IMR-90 (cell line): ENCODE data around the gene THADA. TPM values are rescaled to one million over a fixed set of nuclear protein-coding genes. Genes with fewer than 3 reads are reported as not detected.

Source experiments
- ATAC-seq: fragments of 200-7000 bp; cut with Tn5 transposase; 2 replicates; pipeline ENCODE4 v1.9.1; 2020; ENCODE audit warnings: low read depth, mild to moderate bottlenecking, moderate library complexity
- BruUV-seq: library from RNA; stranded (reverse); fragments of 400-500 nt; replicated peaks from 2 replicates; lab custom pipeline; 2021; lab: Mats Ljungman, UMichigan
- CTCF ChIA-PET: fragments of 300-600 bp; formaldehyde crosslinking; extraction: SDS; loops from one replicate; lab custom pipeline; 2021; ENCODE audit warnings: antibody characterized with exemption; lab: Yijun Ruan, JAX
- POLR2A ChIA-PET: fragments of 300-600 bp; sonication (Branson Sonifier 250); formaldehyde crosslinking; loops from one replicate; lab custom pipeline; 2022; ENCODE audit warnings: antibody characterized with exemption; ENCODE audit not compliant: unreplicated experiment; lab: Charles Lee
- DNase-seq: peaks from one replicate; pipeline ENCODE4 v3.0.0; 2013
- H2AFZ ChIP-seq: replicated peaks from 2 replicates; pipeline ENCODE3; 2013; ENCODE audit warnings: low read length, mild to moderate bottlenecking; ENCODE audit not compliant: poor library complexity
- H2AK5ac ChIP-seq: 2 replicates; pipeline ENCODE4 v1.6.1; 2013; ENCODE audit warnings: low read depth, low read length, inconsistent platforms
- H2AK9ac ChIP-seq: replicated peaks from 2 replicates; pipeline ENCODE3; 2013; ENCODE audit warnings: mild to moderate bottlenecking, low read depth, low read length, moderate library complexity; ENCODE audit not compliant: poor library complexity
- H2BK120ac ChIP-seq: 2 replicates; pipeline ENCODE4 v1.6.1; 2013; ENCODE audit warnings: low read depth, low read length, inconsistent platforms
- H2BK15ac ChIP-seq: 3 replicates; pipeline ENCODE4 v1.6.1; 2013; ENCODE audit warnings: low read depth, low read length, inconsistent platforms
- H2BK20ac ChIP-seq: 2 replicates; pipeline ENCODE4 v1.6.1; 2013; ENCODE audit warnings: low read depth, mild to moderate bottlenecking, inconsistent platforms, low read length, moderate library complexity
- H2BK5ac ChIP-seq: 2 replicates; pipeline ENCODE4 v1.6.1; 2013; ENCODE audit warnings: mild to moderate bottlenecking, low read depth, low read length, inconsistent platforms; ENCODE audit not compliant: poor library complexity, severe bottlenecking
- H3K14ac ChIP-seq: replicated peaks from 2 replicates; pipeline ENCODE4 v1.6.1; 2013; ENCODE audit warnings: low read depth, low read length, inconsistent platforms
- H3K18ac ChIP-seq: 2 replicates; pipeline ENCODE4 v1.6.1; 2013; ENCODE audit warnings: low read depth, low read length, control low read depth
- H3K23ac ChIP-seq: 2 replicates; pipeline ENCODE4 v1.6.1; 2013; ENCODE audit warnings: low read depth, low read length, inconsistent platforms
- H3K27ac ChIP-seq: 2 replicates; pipeline ENCODE4 v1.5.1; 2013; ENCODE audit warnings: mild to moderate bottlenecking, control low read depth, low read length; ENCODE audit not compliant: insufficient read depth
- H3K27me3 ChIP-seq: 2 replicates; pipeline ENCODE4 v1.6.1; 2013; ENCODE audit warnings: low read length; ENCODE audit not compliant: control insufficient read depth, insufficient read depth
- H3K36me3 ChIP-seq: 2 replicates; pipeline ENCODE4 v1.6.1; 2013; ENCODE audit warnings: low read length, mixed read lengths; ENCODE audit not compliant: control insufficient read depth, insufficient read depth
- H3K4ac ChIP-seq: 2 replicates; pipeline ENCODE4 v1.6.1; 2013; ENCODE audit warnings: low read depth, low read length, inconsistent platforms
- H3K4me1 ChIP-seq: 2 replicates; pipeline ENCODE4 v1.6.1; 2013; ENCODE audit warnings: low read length, mixed read lengths; ENCODE audit not compliant: control insufficient read depth, insufficient read depth
- H3K4me2 ChIP-seq: 2 replicates; pipeline ENCODE4 v1.6.1; 2013; ENCODE audit warnings: low read depth, mild to moderate bottlenecking, control low read depth, low read length, moderate library complexity
- H3K4me3 ChIP-seq: 2 replicates; pipeline ENCODE4 v1.5.1; 2013; ENCODE audit warnings: low read depth, mild to moderate bottlenecking, control low read depth, low read length, moderate library complexity; ENCODE audit not compliant: insufficient read depth
- H3K56ac ChIP-seq: 2 replicates; pipeline ENCODE4 v1.6.1; 2013; ENCODE audit warnings: low read length, inconsistent platforms; ENCODE audit not compliant: insufficient read depth; ENCODE audit errors: extremely low read depth
- H3K79me1 ChIP-seq, 2 experiments: 2 replicates each; pipeline ENCODE4 v1.6.1; 2013; ENCODE audit warnings: low read length in 2 of 2, inconsistent platforms in 1 of 2, low read depth in 1 of 2
- H3K9ac ChIP-seq: 2 replicates; pipeline ENCODE4 v1.6.1; 2013; ENCODE audit warnings: low read depth, low read length, control low read depth
- H3K9me1 ChIP-seq: 2 replicates; pipeline ENCODE4 v1.6.1; 2013; ENCODE audit warnings: low read length, inconsistent platforms; ENCODE audit not compliant: insufficient read depth
- H3K9me3 ChIP-seq: 2 replicates; pipeline ENCODE4 v1.6.1; 2013; ENCODE audit warnings: low read length; ENCODE audit not compliant: control insufficient read depth, insufficient read depth
- H4K20me1 ChIP-seq: 2 replicates; pipeline ENCODE4 v1.6.1; 2013; ENCODE audit warnings: low read length, inconsistent platforms; ENCODE audit not compliant: insufficient read depth
- H4K5ac ChIP-seq: 2 replicates; pipeline ENCODE4 v1.6.1; 2013; ENCODE audit warnings: mild to moderate bottlenecking, low read depth, low read length, control low read depth
- H4K8ac ChIP-seq, 2 experiments: 2 replicates each; pipeline ENCODE4 v1.6.1; 2013; ENCODE audit warnings: low read depth in 2 of 2, low read length in 2 of 2, control low read depth in 1 of 2, inconsistent platforms in 1 of 2
- H4K91ac ChIP-seq: 2 replicates; pipeline ENCODE4 v1.6.1; 2013; ENCODE audit warnings: low read depth, low read length, inconsistent platforms; ENCODE audit not compliant: insufficient read depth
- CEBPB ChIP-seq: IDR thresholded peaks from 2 replicates; pipeline ENCODE4 v1.6.1; 2012; ENCODE audit warnings: low read depth, low read length, improper control_type of control experiment
- FOS ChIP-seq: fragments of 150-350 bp; IDR thresholded peaks from 2 replicates; pipeline ENCODE4 v1.6.1; 2016; ENCODE audit warnings: low read depth, low read length
- MAFK ChIP-seq: IDR thresholded peaks from 2 replicates; pipeline ENCODE4 v1.6.1; 2012; ENCODE audit warnings: low read depth, low read length, improper control_type of control experiment
- MAZ ChIP-seq: IDR thresholded peaks from 2 replicates; pipeline ENCODE4 v1.6.1; 2012; ENCODE audit warnings: low read depth, mild to moderate bottlenecking, low read length, improper control_type of control experiment, moderate library complexity, borderline replicate concordance
- MXI1 ChIP-seq: IDR thresholded peaks from 2 replicates; pipeline ENCODE4 v1.6.1; 2012; ENCODE audit warnings: low read depth, mild to moderate bottlenecking, low read length, moderate library complexity, borderline replicate concordance
- RAD21 ChIP-seq: IDR thresholded peaks from 2 replicates; pipeline ENCODE4 v1.6.1; 2012; ENCODE audit warnings: low read length, improper control_type of control experiment
- RCOR1 ChIP-seq: IDR thresholded peaks from 2 replicates; pipeline ENCODE4 v1.6.1; 2012; ENCODE audit warnings: mild to moderate bottlenecking, low read length, improper control_type of control experiment; ENCODE audit not compliant: insufficient replicate concordance
- SMC3 ChIP-seq: fragments of 150-350 bp; IDR thresholded peaks from 2 replicates; pipeline ENCODE4 v1.6.1; 2016; ENCODE audit warnings: low read depth, mild to moderate bottlenecking, antibody characterized with exemption, low read length, moderate library complexity
- WGBS, 2 experiments: methylation state at CpG; one replicate each; pipeline versions ENCODE4 v1.1.5 to v1.1.7; 2013; ENCODE audit warnings: missing lambda C conversion rate in 2 of 2; ENCODE audit not compliant: insufficient read length in 1 of 2; ENCODE audit errors: extremely low coverage in 2 of 2; 5-methylcytosine and 5-hydroxymethylcytosine counted together
- dilution Hi-C: fragments of 300-500 bp; cut with HindIII; formaldehyde crosslinking; loops from one replicate; pipeline ENCODE4 v1.14.3; 2018; ENCODE audit warnings: low sequenced_read_pairs; ENCODE audit not compliant: unreplicated experiment
- in situ Hi-C: fragments of 300-500 bp; cut with MboI; formaldehyde crosslinking; loops from 3 replicates; pipeline ENCODE4 v1.14.3; 2019; ENCODE audit warnings: low sequenced_read_pairs, inconsistent platforms, mixed read lengths
- intact Hi-C: fragments of 100-400 bp; cut with micrococcal nuclease; formaldehyde crosslinking; loops from 2 replicates; pipeline ENCODE4 v1.10.0; 2022
- polyA plus RNA-seq, 3 experiments: library from polyadenylated mRNA; depleted of rRNA; stranded (reverse); fragments of >200 nt; gene quantifications; 2 replicates each; pipeline ENCODE4 v1.2.3, GENCODE V29; 2012; ENCODE audit warnings: low replicate concordance in 1 of 3
- total RNA-seq: library from RNA; depleted of rRNA; stranded (reverse); fragments of >200 nt; gene quantifications from 2 replicates; pipeline ENCODE4 v1.2.3, GENCODE V29; 2012
- TF ChIP-seq, protein P1 (sequence below): conservative IDR thresholded peaks from 2 replicates; pipeline ENCODE4 v1.5.1; 2012; ENCODE audit warnings: mild to moderate bottlenecking, low read depth, low read length, improper control_type of control experiment
- TF ChIP-seq, protein P2 (sequence below): fragments of 150-350 bp; IDR thresholded peaks from 2 replicates; pipeline ENCODE4 v1.6.1; 2016; ENCODE audit warnings: low read depth, mild to moderate bottlenecking, low read length, moderate library complexity, borderline replicate concordance

THADA gene
- total and polyA plus RNA-seq, 2 of the 4 experiments (the other 2 are of a cell fraction), result 10.5 to 21.3 TPM

GRCh38 chr2:43294973-43295603 is 300.8 kb downstream of the THADA start:
- H3K56ac ChIP-seq, result no peak overlapping the region
- ChIA-PET POLR2A (no interaction called here), CTCF (interaction anchor here (0.6 kb wide), 1 partner anchor 191 kb away, joined by 3 read pairs; no protein-coding TSS in a partner anchor)
- no peak overlapping the region for H3K4me2 ChIP-seq
- no peak overlapping the region for H2BK5ac ChIP-seq
- in situ Hi-C loops, result no loop called here
- DNase-seq (no peak), ATAC-seq (no peak)
- peaks cover 4% of the 10 kb centered on the region; the same call in 1 of the 2 replicates for H4K20me1 ChIP-seq
- H3K23ac ChIP-seq, result no peak overlapping the region
- TF ChIP-seq MAZ (no peak), RAD21 (no peak), CEBPB (no peak), RCOR1 (no peak), FOS (no peak), MAFK (no peak), MXI1 (no peak), SMC3 (no peak)
- TF ChIP-seq, protein P1, sequence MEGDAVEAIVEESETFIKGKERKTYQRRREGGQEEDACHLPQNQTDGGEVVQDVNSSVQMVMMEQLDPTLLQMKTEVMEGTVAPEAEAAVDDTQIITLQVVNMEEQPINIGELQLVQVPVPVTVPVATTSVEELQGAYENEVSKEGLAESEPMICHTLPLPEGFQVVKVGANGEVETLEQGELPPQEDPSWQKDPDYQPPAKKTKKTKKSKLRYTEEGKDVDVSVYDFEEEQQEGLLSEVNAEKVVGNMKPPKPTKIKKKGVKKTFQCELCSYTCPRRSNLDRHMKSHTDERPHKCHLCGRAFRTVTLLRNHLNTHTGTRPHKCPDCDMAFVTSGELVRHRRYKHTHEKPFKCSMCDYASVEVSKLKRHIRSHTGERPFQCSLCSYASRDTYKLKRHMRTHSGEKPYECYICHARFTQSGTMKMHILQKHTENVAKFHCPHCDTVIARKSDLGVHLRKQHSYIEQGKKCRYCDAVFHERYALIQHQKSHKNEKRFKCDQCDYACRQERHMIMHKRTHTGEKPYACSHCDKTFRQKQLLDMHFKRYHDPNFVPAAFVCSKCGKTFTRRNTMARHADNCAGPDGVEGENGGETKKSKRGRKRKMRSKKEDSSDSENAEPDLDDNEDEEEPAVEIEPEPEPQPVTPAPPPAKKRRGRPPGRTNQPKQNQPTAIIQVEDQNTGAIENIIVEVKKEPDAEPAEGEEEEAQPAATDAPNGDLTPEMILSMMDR, result no peak
- TF ChIP-seq, protein P2, sequence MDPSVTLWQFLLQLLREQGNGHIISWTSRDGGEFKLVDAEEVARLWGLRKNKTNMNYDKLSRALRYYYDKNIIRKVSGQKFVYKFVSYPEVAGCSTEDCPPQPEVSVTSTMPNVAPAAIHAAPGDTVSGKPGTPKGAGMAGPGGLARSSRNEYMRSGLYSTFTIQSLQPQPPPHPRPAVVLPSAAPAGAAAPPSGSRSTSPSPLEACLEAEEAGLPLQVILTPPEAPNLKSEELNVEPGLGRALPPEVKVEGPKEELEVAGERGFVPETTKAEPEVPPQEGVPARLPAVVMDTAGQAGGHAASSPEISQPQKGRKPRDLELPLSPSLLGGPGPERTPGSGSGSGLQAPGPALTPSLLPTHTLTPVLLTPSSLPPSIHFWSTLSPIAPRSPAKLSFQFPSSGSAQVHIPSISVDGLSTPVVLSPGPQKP, result no peak
- WGBS, 2 experiments, result 75% methylated on average over 2 of the region's 5 CpGs; no CpG with 5 or more reads in 1 of the 2 experiments
- no peak overlapping the region for H3K4ac ChIP-seq
- no peak overlapping the region for H3K9ac ChIP-seq
- H4K8ac ChIP-seq, result no peak overlapping the region
- H3K27me3 ChIP-seq, result no peaks in the 10 kb centered on the region
- no peak overlapping the region for H3K14ac ChIP-seq
- no peak overlapping the region for H2AFZ ChIP-seq
- no peak overlapping the region for H3K4me3 ChIP-seq
- H3K79me1 ChIP-seq, result peaks cover 0 to 3% of the 10 kb centered on the region in 2 experiments; a peak in 1 of 4 replicates
- H2AK9ac ChIP-seq, result no peak overlapping the region
- H3K9me1 ChIP-seq, result peaks cover 6% of the 10 kb centered on the region
- no peak overlapping the region for H3K27ac ChIP-seq
- no peak overlapping the region for H4K5ac ChIP-seq
- 0 out of 2 replicates have a peak, but pooled peaks cover 2% of the 10 kb centered on the region for H3K36me3 ChIP-seq
- BruUV-seq, result no TSS peak
- no peak overlapping the region for H2BK20ac ChIP-seq
- H4K91ac ChIP-seq, result no peak overlapping the region
- H3K18ac ChIP-seq, result no peak overlapping the region; the same call in 1 of the 2 replicates
- H2BK120ac ChIP-seq, result 0 out of 2 replicates have a peak overlapping the region, but pooled peaks have one; percentile 65
- intact Hi-C loops, result no loop called here
- H3K9me3 ChIP-seq, result no peaks in the 10 kb centered on the region
- H3K4me1 ChIP-seq, result peaks cover 7% of the 10 kb centered on the region
- dilution Hi-C loops, result no loop called here
- peak overlapping the region; percentile 95; the same call in 1 of the 2 replicates for H2AK5ac ChIP-seq
- no peak overlapping the region for H2BK15ac ChIP-seq
